Peyer's patch (tissue), 4 donors: ENCODE results near the gene USH1C. TPM values are rescaled to one million over a fixed set of nuclear protein-coding genes. Genes with fewer than 3 reads are reported as not detected.

Source experiments
- DNase-seq, 3 donors: peaks; one replicate each; pipeline ENCODE4 v3.0.0-alpha.2; 2017 to 2019
- H3K27ac ChIP-seq, 4 donors: fragments of 200-600 bp; sonication (generic); one replicate each; pipeline ENCODE4 v1.5.1; 2016 to 2019
- H3K27me3 ChIP-seq, 2 donors: fragments of 200-600 bp; sonication (generic); one replicate each; pipeline ENCODE4 v1.5.1; 2019
- H3K36me3 ChIP-seq, 3 donors: fragments of 200-600 bp; sonication (generic); one replicate each; pipeline ENCODE4 v1.5.1; 2016 to 2019
- H3K4me1 ChIP-seq, 4 donors: fragments of 200-600 bp; sonication (generic); one replicate each; pipeline ENCODE4 v1.5.1; 2016 to 2019
- H3K4me3 ChIP-seq, 4 donors: fragments of 200-600 bp; sonication (generic); 1 replicate in 3 of 4; 2 replicates in 1 of 4; pipeline ENCODE4 v1.5.1; 2016 to 2019; ENCODE audit warnings: mild to moderate bottlenecking in 1 of 4
- H3K9me3 ChIP-seq, 4 donors: fragments of 200-600 bp; sonication (generic); one replicate each; pipeline ENCODE4 v1.5.1; 2016 to 2019; ENCODE audit warnings: mild to moderate bottlenecking in 1 of 4
- CTCF ChIP-seq, 6 experiments: fragments of 450-650 bp in 4 of 6; fragments of 200-600 bp in 2 of 6; sonication (generic) in 1 of 6; IDR thresholded peaks; one replicate each; pipeline ENCODE4 v1.5.1; 2017 to 2019; ENCODE audit warnings: antibody characterized with exemption in 6 of 6, mild to moderate bottlenecking in 3 of 6, moderate library complexity in 1 of 6
- POLR2A ChIP-seq, 2 donors: fragments of 450-650 bp; IDR thresholded peaks; one replicate each; pipeline ENCODE4 v1.5.1; 2017; ENCODE audit warnings: antibody characterized with exemption in 2 of 2, mild to moderate bottlenecking in 2 of 2, moderate library complexity in 2 of 2
- total RNA-seq, 4 donors: library from RNA; depleted of rRNA; stranded (reverse); fragments of >200 nt; gene quantifications; one replicate each; pipeline ENCODE4 v1.1.0, GENCODE V29; 2016

The USH1C gene
- total RNA-seq, 4 donors from 2014 or later = 90.8 to 302 (median 245) TPM

DNA sequence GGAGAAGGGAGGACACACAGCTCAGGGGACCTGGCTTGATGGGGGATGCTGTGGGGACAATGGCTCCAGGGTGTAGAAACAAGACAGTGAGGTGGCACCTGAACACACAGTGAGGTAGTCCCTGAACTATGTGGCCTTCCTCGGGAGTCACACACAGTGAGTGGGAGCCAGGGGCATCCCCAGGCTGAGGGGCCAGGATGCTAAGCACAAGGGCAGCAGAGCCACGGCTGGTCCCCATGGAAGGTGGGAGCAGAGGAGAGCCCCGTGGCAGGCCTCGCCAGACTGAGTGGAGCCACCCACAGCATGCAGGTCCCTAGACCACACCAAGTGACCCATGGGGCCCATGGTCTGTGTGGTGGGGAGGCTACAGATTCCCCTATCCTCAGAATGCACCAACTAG is 41.6 kb downstream of the USH1C start:
- no peak overlapping the region for H3K4me3 ChIP-seq
- H3K9me3 ChIP-seq = no peaks in the 10 kb centered on the region
- no peaks in the 10 kb centered on the region for H3K27me3 ChIP-seq
- no peak overlapping the region for H3K27ac ChIP-seq
- TF ChIP-seq POLR2A (IDR thresholded peaks at IDR 0.05) (no peak), CTCF (IDR thresholded peaks at IDR 0.05) (no peak)
- no peaks in the 10 kb centered on the region for H3K4me1 ChIP-seq
- DNase-seq = no peak
- peaks cover 0 to 16% (median 0%) of the 10 kb centered on the region in 3 donors for H3K36me3 ChIP-seq

GRCh38 chr11:17500673-17501072 is 43.5 kb downstream of the USH1C start:
- Histone ChIP-seq H3K36me3 (peaks cover 0 to 24% (median 0%) of the 10 kb centered on the region in 3 donors), H3K27me3 (no peaks in the 10 kb centered on the region), H3K4me3 (no peak overlapping the region), H3K4me1 (no peaks in the 10 kb centered on the region), H3K9me3 (no peaks in the 10 kb centered on the region), H3K27ac (no peak overlapping the region)
- DNase-seq = no peak
- TF ChIP-seq POLR2A (IDR thresholded peaks at IDR 0.05) (no peak), CTCF (IDR thresholded peaks at IDR 0.05) (no peak)

DNA sequence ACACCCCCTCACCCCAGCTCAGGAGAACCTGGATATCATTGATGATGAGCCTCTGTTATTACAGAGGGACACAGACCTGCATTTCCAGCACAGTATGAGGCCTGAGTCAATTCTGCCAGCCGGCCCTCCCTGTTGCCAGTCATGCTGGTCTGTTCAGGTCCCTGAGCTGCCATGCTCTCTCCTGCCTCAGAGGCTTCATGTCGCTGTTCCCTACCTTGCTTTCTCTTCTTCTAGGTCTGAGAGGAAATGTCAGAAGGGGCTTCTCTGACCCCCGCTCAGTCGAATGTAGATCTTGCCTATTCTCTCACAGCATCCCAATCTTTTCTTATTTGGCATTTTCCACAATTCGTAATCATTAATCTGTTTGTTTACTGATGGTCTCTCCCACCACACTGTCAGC is 45.7 kb downstream of the USH1C start:
- Histone ChIP-seq H3K27ac (no peak overlapping the region), H3K4me3 (no peak overlapping the region), H3K36me3 (peaks cover 0 to 24% (median 0%) of the 10 kb centered on the region in 3 donors), H3K27me3 (no peaks in the 10 kb centered on the region), H3K9me3 (no peaks in the 10 kb centered on the region), H3K4me1 (no peaks in the 10 kb centered on the region)
- peak in 1 of 3 donors; percentile 46 for DNase-seq
- TF ChIP-seq CTCF (IDR thresholded peaks at IDR 0.05) (no peak), POLR2A (IDR thresholded peaks at IDR 0.05) (no peak)

DNA sequence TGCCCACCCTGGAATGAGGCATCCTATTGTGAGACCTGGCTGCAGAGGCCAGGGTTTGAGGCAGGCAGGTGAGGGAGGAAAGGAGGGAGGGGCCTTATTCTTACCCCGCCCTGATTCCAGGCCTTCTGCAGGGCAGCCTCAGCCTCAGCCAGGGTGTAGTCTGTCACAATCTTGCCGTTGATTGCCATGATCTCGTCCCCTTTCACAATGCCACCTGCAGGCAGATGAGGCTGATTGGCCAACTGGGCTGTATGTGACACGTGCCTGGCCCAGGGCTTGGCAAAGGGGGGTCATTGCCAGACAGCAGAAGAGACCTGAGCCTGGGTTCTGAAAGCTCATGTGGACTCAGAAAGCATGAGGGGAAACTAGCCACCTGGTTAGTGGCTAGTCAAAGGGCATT is 46.2 kb downstream of the USH1C start:
- Histone ChIP-seq H3K4me1 (no peaks in the 10 kb centered on the region), H3K27ac (no peak overlapping the region), H3K36me3 (peaks cover 0 to 24% (median 0%) of the 10 kb centered on the region in 3 donors), H3K27me3 (no peaks in the 10 kb centered on the region), H3K9me3 (no peaks in the 10 kb centered on the region), H3K4me3 (no peak overlapping the region)
- peak in 1 of 3 donors; percentile 51 for DNase-seq
- TF ChIP-seq CTCF (IDR thresholded peaks at IDR 0.05) (no peak), POLR2A (IDR thresholded peaks at IDR 0.05) (no peak)

DNA sequence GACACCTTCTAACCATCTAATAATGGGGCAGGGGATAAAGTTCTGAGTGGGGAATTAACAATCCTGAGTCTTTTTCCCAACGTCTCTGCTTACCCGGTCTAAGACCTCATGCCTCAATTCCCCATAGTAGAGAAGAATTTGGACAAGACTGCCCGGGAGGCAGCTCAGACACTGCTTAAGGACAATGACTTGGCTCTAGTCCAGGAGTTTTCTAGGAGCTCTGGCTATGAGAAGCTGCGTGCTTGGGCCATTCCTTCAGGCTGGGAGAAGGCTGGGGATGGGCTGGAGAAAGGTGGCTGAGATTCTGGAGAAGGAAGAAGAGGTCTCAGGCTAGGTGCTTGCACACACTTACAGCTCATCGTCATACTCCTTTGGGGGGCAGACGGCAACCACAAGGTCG is 47.8 kb downstream of the USH1C start:
- no peaks in the 10 kb centered on the region for H3K27me3 ChIP-seq
- no peak overlapping the region for H3K27ac ChIP-seq
- no peak overlapping the region for H3K4me3 ChIP-seq
- DNase-seq = no peak
- H3K36me3 ChIP-seq = peaks cover 0 to 24% (median 0%) of the 10 kb centered on the region in 3 donors
- no peak for TF ChIP-seq CTCF (IDR thresholded peaks at IDR 0.05)
- no peak for TF ChIP-seq POLR2A (IDR thresholded peaks at IDR 0.05)
- no peaks in the 10 kb centered on the region for H3K9me3 ChIP-seq
- H3K4me1 ChIP-seq = no peaks in the 10 kb centered on the region

- DNase-seq = no peak
- H3K27ac ChIP-seq = no peak overlapping the region
- no peak overlapping the region for H3K4me3 ChIP-seq
- H3K9me3 ChIP-seq = no peaks in the 10 kb centered on the region
- H3K27me3 ChIP-seq = no peaks in the 10 kb centered on the region
- peaks cover 0 to 10% (median 0%) of the 10 kb centered on the region in 3 donors for H3K36me3 ChIP-seq
- TF ChIP-seq POLR2A (IDR thresholded peaks at IDR 0.05) = no peak
- TF ChIP-seq CTCF (IDR thresholded peaks at IDR 0.05) = no peak
- no peaks in the 10 kb centered on the region for H3K4me1 ChIP-seq
Observed at GRCh38 chr11:17494019-17494418, 50.2 kb downstream of the USH1C start.
